ENCODE data around the gene TMEM54. TPM values are rescaled to one million over a fixed set of nuclear protein-coding genes. Genes with fewer than 3 reads are reported as not detected.

TMEM54 gene
- total and polyA plus RNA-seq, 4 donors: 0.92 to 10.9 (median 2.6) TPM

DNA sequence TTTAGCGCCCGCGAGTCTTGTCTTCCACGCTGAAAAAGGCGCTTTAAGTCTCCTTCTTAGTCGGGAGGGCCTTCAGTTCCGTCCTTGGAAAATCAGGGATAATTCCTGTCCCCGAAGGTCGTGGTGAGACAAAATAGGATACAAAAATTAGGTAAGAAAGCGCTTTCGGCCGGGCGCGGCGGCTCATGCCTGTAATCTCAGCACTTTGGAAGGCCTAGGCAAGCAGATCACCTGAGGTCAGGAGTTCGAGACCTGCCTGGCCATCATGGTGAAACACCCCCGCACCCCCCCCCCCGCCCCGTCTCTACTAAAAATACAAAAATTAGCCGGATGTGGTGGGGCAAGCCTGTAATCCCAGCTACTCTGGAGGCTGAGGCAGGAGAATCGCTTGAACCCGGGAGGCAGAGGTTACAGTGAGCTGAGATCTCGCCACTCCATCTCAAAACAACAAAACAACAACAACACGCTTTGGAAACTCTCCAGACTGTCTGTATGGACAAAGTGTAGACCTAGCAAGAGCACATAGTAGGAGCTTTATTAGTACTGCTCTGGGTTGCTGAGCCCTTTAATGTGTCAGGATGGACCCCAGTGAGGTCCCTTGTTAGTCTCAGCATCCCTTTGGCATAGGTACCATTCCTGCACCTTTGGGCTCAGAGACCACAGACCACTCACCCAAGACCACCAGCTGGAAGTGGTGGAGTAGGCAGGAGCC lies 790 bp upstream of the TMEM54 start:
- Histone ChIP-seq H3K9me3 (ENCODE audit: control insufficient read depth in 4 of 4, low read length in 3 of 4) (no peaks in the 10 kb centered on the region), H3K4me1 (ENCODE audit: control insufficient read depth in 4 of 4, insufficient read depth in 4 of 4, low read length in 3 of 4) (peaks cover 4 to 16% (median 11%) of the 10 kb centered on the region in 4 donors), H3K9ac (ENCODE audit: low read depth in 1 of 2, low read length in 2 of 2) (no peak overlapping the region), H3K36me3 (ENCODE audit: control insufficient read depth in 4 of 4, insufficient read depth in 3 of 4, low read depth in 1 of 4, low read length in 3 of 4) (no peaks in the 10 kb centered on the region), H3K4me3 (ENCODE audit: low read depth in 1 of 3, low read length in 3 of 3) (peak overlapping the region; percentile 29 to 63 (median 53)), H3K27ac (ENCODE audit: low read depth in 1 of 2, low read length in 2 of 2) (no peak overlapping the region), H3K27me3 (ENCODE audit: control insufficient read depth in 4 of 4, insufficient read depth in 4 of 4, low read length in 3 of 4) (no peaks in the 10 kb centered on the region)
- no peak for TF ChIP-seq FOXA2 (IDR thresholded peaks at IDR 0.05)
- no peak for TF ChIP-seq YY1 (IDR thresholded peaks at IDR 0.05)
- TF ChIP-seq HNF4G (IDR thresholded peaks at IDR 0.05): no peak
- TF ChIP-seq HNF4A (conservative IDR thresholded peaks at IDR 0.05): no peak
- TF ChIP-seq NR2F2 (IDR thresholded peaks at IDR 0.05): no peak
- TF ChIP-seq RAD21 (IDR thresholded peaks at IDR 0.05): no peak
- TF ChIP-seq, protein P1, sequence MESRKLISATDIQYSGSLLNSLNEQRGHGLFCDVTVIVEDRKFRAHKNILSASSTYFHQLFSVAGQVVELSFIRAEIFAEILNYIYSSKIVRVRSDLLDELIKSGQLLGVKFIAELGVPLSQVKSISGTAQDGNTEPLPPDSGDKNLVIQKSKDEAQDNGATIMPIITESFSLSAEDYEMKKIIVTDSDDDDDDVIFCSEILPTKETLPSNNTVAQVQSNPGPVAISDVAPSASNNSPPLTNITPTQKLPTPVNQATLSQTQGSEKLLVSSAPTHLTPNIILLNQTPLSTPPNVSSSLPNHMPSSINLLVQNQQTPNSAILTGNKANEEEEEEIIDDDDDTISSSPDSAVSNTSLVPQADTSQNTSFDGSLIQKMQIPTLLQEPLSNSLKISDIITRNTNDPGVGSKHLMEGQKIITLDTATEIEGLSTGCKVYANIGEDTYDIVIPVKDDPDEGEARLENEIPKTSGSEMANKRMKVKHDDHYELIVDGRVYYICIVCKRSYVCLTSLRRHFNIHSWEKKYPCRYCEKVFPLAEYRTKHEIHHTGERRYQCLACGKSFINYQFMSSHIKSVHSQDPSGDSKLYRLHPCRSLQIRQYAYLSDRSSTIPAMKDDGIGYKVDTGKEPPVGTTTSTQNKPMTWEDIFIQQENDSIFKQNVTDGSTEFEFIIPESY (IDR thresholded peaks at IDR 0.05): no peak
- TF ChIP-seq, protein P2, sequence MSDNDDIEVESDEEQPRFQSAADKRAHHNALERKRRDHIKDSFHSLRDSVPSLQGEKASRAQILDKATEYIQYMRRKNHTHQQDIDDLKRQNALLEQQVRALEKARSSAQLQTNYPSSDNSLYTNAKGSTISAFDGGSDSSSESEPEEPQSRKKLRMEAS (IDR thresholded peaks at IDR 0.05): no peak
- no peak for TF ChIP-seq JUND (IDR thresholded peaks at IDR 0.05)
- no peak for TF ChIP-seq SP1 (IDR thresholded peaks at IDR 0.05)
- TF ChIP-seq RXRA (IDR thresholded peaks at IDR 0.05): no peak
- no peak for TF ChIP-seq GABPA (IDR thresholded peaks at IDR 0.05 in 1 of 2, conservative IDR thresholded peaks at IDR 0.05 in 1 of 2)
- TF ChIP-seq, protein P3, sequence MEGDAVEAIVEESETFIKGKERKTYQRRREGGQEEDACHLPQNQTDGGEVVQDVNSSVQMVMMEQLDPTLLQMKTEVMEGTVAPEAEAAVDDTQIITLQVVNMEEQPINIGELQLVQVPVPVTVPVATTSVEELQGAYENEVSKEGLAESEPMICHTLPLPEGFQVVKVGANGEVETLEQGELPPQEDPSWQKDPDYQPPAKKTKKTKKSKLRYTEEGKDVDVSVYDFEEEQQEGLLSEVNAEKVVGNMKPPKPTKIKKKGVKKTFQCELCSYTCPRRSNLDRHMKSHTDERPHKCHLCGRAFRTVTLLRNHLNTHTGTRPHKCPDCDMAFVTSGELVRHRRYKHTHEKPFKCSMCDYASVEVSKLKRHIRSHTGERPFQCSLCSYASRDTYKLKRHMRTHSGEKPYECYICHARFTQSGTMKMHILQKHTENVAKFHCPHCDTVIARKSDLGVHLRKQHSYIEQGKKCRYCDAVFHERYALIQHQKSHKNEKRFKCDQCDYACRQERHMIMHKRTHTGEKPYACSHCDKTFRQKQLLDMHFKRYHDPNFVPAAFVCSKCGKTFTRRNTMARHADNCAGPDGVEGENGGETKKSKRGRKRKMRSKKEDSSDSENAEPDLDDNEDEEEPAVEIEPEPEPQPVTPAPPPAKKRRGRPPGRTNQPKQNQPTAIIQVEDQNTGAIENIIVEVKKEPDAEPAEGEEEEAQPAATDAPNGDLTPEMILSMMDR (IDR thresholded peaks at IDR 0.05; ENCODE audit: low read depth, low read length, missing input control): no peak
- TF ChIP-seq, protein P4, sequence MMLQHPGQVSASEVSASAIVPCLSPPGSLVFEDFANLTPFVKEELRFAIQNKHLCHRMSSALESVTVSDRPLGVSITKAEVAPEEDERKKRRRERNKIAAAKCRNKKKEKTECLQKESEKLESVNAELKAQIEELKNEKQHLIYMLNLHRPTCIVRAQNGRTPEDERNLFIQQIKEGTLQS (IDR thresholded peaks at IDR 0.05): no peak
- no peak for TF ChIP-seq EGR1 (IDR thresholded peaks at IDR 0.05; ENCODE audit: low read depth in 2 of 2)
- 54% methylated on average over 24 of the region's 24 CpGs for whole genome bisulfite sequencing
- no peak for DNase-seq (ENCODE audit: low spot score)

DNA sequence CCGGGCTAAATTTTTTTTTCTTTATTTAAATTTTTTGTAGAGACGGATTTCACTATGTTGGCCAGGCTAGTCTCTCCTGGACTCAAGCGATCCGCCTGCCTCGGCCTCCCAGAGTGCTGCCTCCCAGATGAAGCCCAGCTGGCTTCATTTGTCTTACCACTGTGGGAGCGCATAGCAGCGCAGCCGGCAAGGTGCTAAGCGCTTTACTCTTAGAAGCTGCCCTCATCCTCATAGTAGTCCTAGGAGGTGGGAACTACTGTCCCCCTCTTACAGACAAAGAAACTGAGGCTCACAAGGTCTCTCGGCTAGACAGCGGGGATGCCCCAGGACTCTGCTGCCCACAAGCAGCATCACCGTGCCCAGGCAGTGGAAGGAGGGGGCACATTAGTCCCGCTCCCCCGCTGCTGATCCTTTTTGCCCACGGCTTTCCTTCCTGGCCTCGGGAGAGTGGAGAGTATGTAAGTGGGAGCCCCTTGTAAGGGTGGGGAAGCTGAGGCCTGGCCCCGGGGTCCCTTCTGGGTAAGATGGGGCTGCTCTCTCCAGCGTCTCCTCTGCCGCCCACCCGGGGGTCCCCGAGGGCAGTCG lies 726 bp downstream of the TMEM54 start:
- no peaks in the 10 kb centered on the region for H3K9me3 ChIP-seq (ENCODE audit: control insufficient read depth in 4 of 4, low read length in 3 of 4)
- WGBS: 38% methylated on average over 22 of the region's 22 CpGs
- peak overlapping the region in 1 of 3 donors; percentile 63 for H3K4me3 ChIP-seq (ENCODE audit: low read depth in 1 of 3, low read length in 3 of 3)
- no peak overlapping the region for H3K27ac ChIP-seq (ENCODE audit: low read depth in 1 of 2, low read length in 2 of 2)
- H3K36me3 ChIP-seq (ENCODE audit: control insufficient read depth in 4 of 4, insufficient read depth in 3 of 4, low read depth in 1 of 4, low read length in 3 of 4): no peaks in the 10 kb centered on the region
- no peaks in the 10 kb centered on the region for H3K27me3 ChIP-seq (ENCODE audit: control insufficient read depth in 4 of 4, insufficient read depth in 4 of 4, low read length in 3 of 4)
- peaks cover 4 to 21% (median 11%) of the 10 kb centered on the region in 4 donors for H3K4me1 ChIP-seq (ENCODE audit: control insufficient read depth in 4 of 4, insufficient read depth in 4 of 4, low read length in 3 of 4)
- no peak overlapping the region for H3K9ac ChIP-seq (ENCODE audit: low read depth in 1 of 2, low read length in 2 of 2)
- no peak for DNase-seq (ENCODE audit: low spot score)
- TF ChIP-seq, protein P4 (IDR thresholded peaks at IDR 0.05): no peak
- TF ChIP-seq SP1 (IDR thresholded peaks at IDR 0.05): no peak
- TF ChIP-seq NR2F2 (IDR thresholded peaks at IDR 0.05): no peak
- TF ChIP-seq GABPA (IDR thresholded peaks at IDR 0.05 in 1 of 2, conservative IDR thresholded peaks at IDR 0.05 in 1 of 2): no peak
- no peak for TF ChIP-seq RAD21 (IDR thresholded peaks at IDR 0.05)
- no peak for TF ChIP-seq FOXA2 (IDR thresholded peaks at IDR 0.05)
- TF ChIP-seq, protein P3 (IDR thresholded peaks at IDR 0.05; ENCODE audit: low read depth, low read length, missing input control): no peak
- TF ChIP-seq FOXA1 (IDR thresholded peaks at IDR 0.05): no peak
- TF ChIP-seq TAF1 (conservative IDR thresholded peaks at IDR 0.05): no peak
- TF ChIP-seq JUND (IDR thresholded peaks at IDR 0.05): no peak
- TF ChIP-seq HNF4G (IDR thresholded peaks at IDR 0.05): no peak
- no peak for TF ChIP-seq EGR1 (IDR thresholded peaks at IDR 0.05; ENCODE audit: low read depth in 2 of 2)
- TF ChIP-seq, protein P2 (IDR thresholded peaks at IDR 0.05): no peak
- TF ChIP-seq, protein P5, sequence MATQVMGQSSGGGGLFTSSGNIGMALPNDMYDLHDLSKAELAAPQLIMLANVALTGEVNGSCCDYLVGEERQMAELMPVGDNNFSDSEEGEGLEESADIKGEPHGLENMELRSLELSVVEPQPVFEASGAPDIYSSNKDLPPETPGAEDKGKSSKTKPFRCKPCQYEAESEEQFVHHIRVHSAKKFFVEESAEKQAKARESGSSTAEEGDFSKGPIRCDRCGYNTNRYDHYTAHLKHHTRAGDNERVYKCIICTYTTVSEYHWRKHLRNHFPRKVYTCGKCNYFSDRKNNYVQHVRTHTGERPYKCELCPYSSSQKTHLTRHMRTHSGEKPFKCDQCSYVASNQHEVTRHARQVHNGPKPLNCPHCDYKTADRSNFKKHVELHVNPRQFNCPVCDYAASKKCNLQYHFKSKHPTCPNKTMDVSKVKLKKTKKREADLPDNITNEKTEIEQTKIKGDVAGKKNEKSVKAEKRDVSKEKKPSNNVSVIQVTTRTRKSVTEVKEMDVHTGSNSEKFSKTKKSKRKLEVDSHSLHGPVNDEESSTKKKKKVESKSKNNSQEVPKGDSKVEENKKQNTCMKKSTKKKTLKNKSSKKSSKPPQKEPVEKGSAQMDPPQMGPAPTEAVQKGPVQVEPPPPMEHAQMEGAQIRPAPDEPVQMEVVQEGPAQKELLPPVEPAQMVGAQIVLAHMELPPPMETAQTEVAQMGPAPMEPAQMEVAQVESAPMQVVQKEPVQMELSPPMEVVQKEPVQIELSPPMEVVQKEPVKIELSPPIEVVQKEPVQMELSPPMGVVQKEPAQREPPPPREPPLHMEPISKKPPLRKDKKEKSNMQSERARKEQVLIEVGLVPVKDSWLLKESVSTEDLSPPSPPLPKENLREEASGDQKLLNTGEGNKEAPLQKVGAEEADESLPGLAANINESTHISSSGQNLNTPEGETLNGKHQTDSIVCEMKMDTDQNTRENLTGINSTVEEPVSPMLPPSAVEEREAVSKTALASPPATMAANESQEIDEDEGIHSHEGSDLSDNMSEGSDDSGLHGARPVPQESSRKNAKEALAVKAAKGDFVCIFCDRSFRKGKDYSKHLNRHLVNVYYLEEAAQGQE (IDR thresholded peaks at IDR 0.05): no peak
- TF ChIP-seq RXRA (IDR thresholded peaks at IDR 0.05): no peak
- no peak for TF ChIP-seq HNF4A (conservative IDR thresholded peaks at IDR 0.05)
